Astrocyte (in vitro differentiated cells and primary cell): ENCODE data around the gene TAL1. TPM values are rescaled to one million over a fixed set of nuclear protein-coding genes. Genes with fewer than 3 reads are reported as not detected.

Experiments used
- DNase-seq: peaks from one replicate; pipeline ENCODE4 v3.0.0-alpha.2; 2010; ENCODE audit warnings: low read depth
- FAIRE-seq: peaks from 2 replicates; lab custom pipeline; 2011; peaks lifted over from hg19 to GRCh38; lab: Jason Lieb, UNC
- H2AFZ ChIP-seq: 2 replicates; pipeline ENCODE4 v1.6.0; 2012; ENCODE audit warnings: low read depth, low read length, inconsistent platforms
- H3K27ac ChIP-seq: 2 replicates; pipeline ENCODE4 v1.5.1; 2011; ENCODE audit warnings: low read depth, low read length, inconsistent platforms
- H3K27me3 ChIP-seq: 2 replicates; pipeline ENCODE4 v1.6.0; 2011; ENCODE audit warnings: low read length, inconsistent platforms; ENCODE audit not compliant: insufficient read depth
- H3K36me3 ChIP-seq: 2 replicates; pipeline ENCODE4 v1.5.1; 2011; ENCODE audit warnings: low read length, inconsistent platforms; ENCODE audit not compliant: insufficient read depth
- H3K4me1 ChIP-seq: 2 replicates; pipeline ENCODE4 v1.5.1; 2011; ENCODE audit warnings: low read length, inconsistent platforms; ENCODE audit not compliant: insufficient read depth
- H3K4me2 ChIP-seq: 2 replicates; pipeline ENCODE4 v1.6.0; 2012; ENCODE audit warnings: low read length, inconsistent platforms
- H3K4me3 ChIP-seq: 2 replicates; pipeline ENCODE4 v1.5.1; 2011; ENCODE audit warnings: low read depth, mild to moderate bottlenecking, low read length, inconsistent platforms; ENCODE audit not compliant: insufficient read depth
- H3K79me2 ChIP-seq: 2 replicates; pipeline ENCODE4 v1.6.0; 2012; ENCODE audit warnings: mild to moderate bottlenecking, low read length, inconsistent platforms; ENCODE audit not compliant: insufficient read depth
- H3K9ac ChIP-seq: 2 replicates; pipeline ENCODE4 v1.6.0; 2012; ENCODE audit warnings: mild to moderate bottlenecking, low read length, inconsistent platforms
- H3K9me3 ChIP-seq: 2 replicates; pipeline ENCODE4 v1.5.1; 2012; ENCODE audit warnings: low read depth, mild to moderate bottlenecking, low read length, inconsistent platforms; ENCODE audit not compliant: insufficient read depth
- H4K20me1 ChIP-seq: 2 replicates; pipeline ENCODE4 v1.6.0; 2012; ENCODE audit warnings: low read length, inconsistent platforms; ENCODE audit not compliant: insufficient read depth
- H3K27ac Mint-ChIP-seq: one replicate; pipeline ENCODE4 v1.8.0; 2021; ENCODE audit warnings: mild to moderate bottlenecking, mixed read lengths; ENCODE audit not compliant: unreplicated experiment
- H3K27me3 Mint-ChIP-seq: one replicate; pipeline ENCODE4 v1.8.0; 2021; ENCODE audit warnings: low read depth, mixed read lengths; ENCODE audit not compliant: unreplicated experiment
- H3K36me3 Mint-ChIP-seq: one replicate; pipeline ENCODE4 v1.8.0; 2021; ENCODE audit warnings: low read depth, mixed read lengths; ENCODE audit not compliant: unreplicated experiment
- H3K4me1 Mint-ChIP-seq: one replicate; pipeline ENCODE4 v1.8.0; 2021; ENCODE audit warnings: low read depth, mixed read lengths; ENCODE audit not compliant: unreplicated experiment
- H3K4me3 Mint-ChIP-seq: one replicate; pipeline ENCODE4 v1.8.0; 2021; ENCODE audit warnings: mild to moderate bottlenecking, moderate library complexity, mixed read lengths; ENCODE audit not compliant: unreplicated experiment
- H3K9me3 Mint-ChIP-seq: one replicate; pipeline ENCODE4 v1.8.0; 2021; ENCODE audit warnings: mild to moderate bottlenecking, mixed read lengths; ENCODE audit not compliant: unreplicated experiment
- CTCF ChIP-seq: IDR thresholded peaks from 2 replicates; pipeline ENCODE4 v1.5.1; 2011; ENCODE audit warnings: low read depth, mild to moderate bottlenecking, inconsistent platforms, low read length, moderate library complexity; ENCODE audit not compliant: insufficient read depth
- EZH2 ChIP-seq: IDR thresholded peaks from 2 replicates; pipeline ENCODE4 v1.6.1; 2012; ENCODE audit warnings: mild to moderate bottlenecking, low read length, inconsistent platforms; ENCODE audit not compliant: insufficient read depth
- total RNA-seq: library from RNA; stranded (reverse); gene quantifications from 2 replicates; pipeline ENCODE4 v1.2.1, GENCODE V29; 2021

Gene TAL1
- total RNA-seq, 1 donor from 2014 or later, result 0.14 TPM

DNA sequence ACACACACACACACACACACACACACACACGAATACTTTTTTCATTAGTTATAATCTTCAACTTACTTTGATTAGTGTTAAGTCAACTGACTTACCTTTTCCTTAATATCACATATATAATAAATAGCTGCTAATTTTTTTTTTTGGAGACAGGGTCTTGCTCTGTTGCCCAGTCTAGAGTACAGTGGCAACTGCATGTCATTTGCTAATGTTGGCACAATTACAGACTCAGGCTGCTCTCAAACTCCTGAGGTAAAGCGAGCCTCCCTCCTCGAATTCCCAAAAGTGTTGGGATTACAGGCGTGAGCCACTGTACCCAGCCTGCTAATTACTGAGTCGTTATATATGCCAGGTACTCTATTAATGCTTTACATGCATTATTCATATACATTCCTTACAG lies 20.8 kb upstream of the TAL1 start:
- Histone ChIP-seq H3K36me3 (peaks cover 5% of the 10 kb centered on the region), H3K27ac (no peak overlapping the region), H3K4me1 (no peaks in the 10 kb centered on the region), H3K4me2 (no peak overlapping the region), H3K9ac (no peak overlapping the region), H3K79me2 (no peaks in the 10 kb centered on the region), H2AFZ (no peak overlapping the region), H4K20me1 (no peaks in the 10 kb centered on the region), H3K9me3 (no peaks in the 10 kb centered on the region), H3K4me3 (no peak overlapping the region), H3K27me3 (no peaks in the 10 kb centered on the region)
- no peaks in the 10 kb centered on the region for H3K4me1 Mint-ChIP-seq
- no peaks in the 10 kb centered on the region for H3K27me3 Mint-ChIP-seq
- no peak overlapping the region for H3K4me3 Mint-ChIP-seq
- peaks cover 2% of the 10 kb centered on the region for H3K36me3 Mint-ChIP-seq
- no peak for DNase-seq
- no peak for TF ChIP-seq CTCF
- TF ChIP-seq EZH2, result no peak
- H3K27ac Mint-ChIP-seq, result no peak overlapping the region
- no peak for FAIRE-seq
- no peaks in the 10 kb centered on the region for H3K9me3 Mint-ChIP-seq

GRCh38 chr1:47252369-47252768 lies 20.3 kb upstream of the TAL1 start:
- Histone ChIP-seq H3K27me3 (no peaks in the 10 kb centered on the region), H3K27ac (no peak overlapping the region), H3K4me2 (no peak overlapping the region), H3K4me1 (no peaks in the 10 kb centered on the region), H3K9ac (no peak overlapping the region), H4K20me1 (no peaks in the 10 kb centered on the region), H3K9me3 (no peaks in the 10 kb centered on the region), H3K4me3 (no peak overlapping the region), H2AFZ (no peak overlapping the region), H3K36me3 (peaks cover 5% of the 10 kb centered on the region), H3K79me2 (no peaks in the 10 kb centered on the region)
- no peak for FAIRE-seq
- Mint-ChIP-seq H3K27ac (no peak overlapping the region), H3K36me3 (peaks cover 2% of the 10 kb centered on the region), H3K27me3 (no peaks in the 10 kb centered on the region), H3K9me3 (no peaks in the 10 kb centered on the region), H3K4me3 (no peak overlapping the region), H3K4me1 (no peaks in the 10 kb centered on the region)
- no peak for TF ChIP-seq EZH2
- TF ChIP-seq CTCF, result no peak
- no peak for DNase-seq

DNA sequence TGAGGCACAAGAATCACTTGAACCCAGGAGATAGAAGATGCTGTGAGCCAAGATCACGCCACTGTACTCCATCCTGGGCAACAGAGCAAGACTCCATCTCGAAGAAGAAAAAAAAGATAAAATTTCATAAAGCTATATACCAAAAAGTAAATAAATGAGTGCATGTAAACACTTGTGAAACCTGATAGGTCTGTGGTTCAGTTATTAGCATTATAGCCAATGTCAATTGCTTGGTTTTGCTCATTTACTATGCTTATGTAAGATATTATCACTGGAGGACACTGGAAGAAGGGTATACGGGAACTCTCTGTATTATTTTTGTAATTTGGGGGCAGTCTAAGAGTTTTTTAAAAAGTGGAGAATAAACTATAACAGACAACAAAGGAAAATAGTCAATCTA lies 17.7 kb upstream of the TAL1 start:
- Histone ChIP-seq H3K4me1 (no peaks in the 10 kb centered on the region), H3K36me3 (peaks cover 5% of the 10 kb centered on the region), H3K4me3 (no peak overlapping the region), H4K20me1 (no peaks in the 10 kb centered on the region), H3K4me2 (no peak overlapping the region), H3K27me3 (no peaks in the 10 kb centered on the region), H3K9ac (no peak overlapping the region), H3K27ac (no peak overlapping the region), H3K9me3 (no peaks in the 10 kb centered on the region), H2AFZ (no peak overlapping the region), H3K79me2 (no peaks in the 10 kb centered on the region)
- Mint-ChIP-seq H3K4me3 (no peak overlapping the region), H3K27me3 (peaks cover 14% of the 10 kb centered on the region), H3K36me3 (peaks cover 2% of the 10 kb centered on the region), H3K27ac (no peak overlapping the region), H3K9me3 (no peaks in the 10 kb centered on the region), H3K4me1 (no peaks in the 10 kb centered on the region)
- TF ChIP-seq EZH2, result no peak
- no peak for DNase-seq
- no peak for FAIRE-seq
